GM19463 (cell line): ENCODE results near the gene ABCA7.

Experiments used
- ATAC-seq: cut with Tn5 transposase; IDR thresholded peaks from one replicate; pipeline ENCODE4 v1.9.1; 2021; ENCODE audit warnings: mild to moderate bottlenecking, moderate library complexity; ENCODE audit not compliant: unreplicated experiment

Gene ABCA7

GRCh38 chr19:1068009-1069001, 28.4 kb downstream of the ABCA7 start:
- no peak for ATAC-seq

- no peak for ATAC-seq
Observed at GRCh38 chr19:1069009-1069779, 29.3 kb downstream of the ABCA7 start.

GRCh38 chr19:1070576-1070930, 30.6 kb downstream of the ABCA7 start:
- ATAC-seq: no peak

GRCh38 chr19:1070931-1071791, 31.3 kb downstream of the ABCA7 start:
- no peak for ATAC-seq

- ATAC-seq: no peak
Observed at GRCh38 chr19:1072371-1073015, 32.6 kb downstream of the ABCA7 start.

GRCh38 chr19:1073063-1073955, 33.4 kb downstream of the ABCA7 start:
- no peak for ATAC-seq

- ATAC-seq: no peak
Observed at GRCh38 chr19:1073956-1074517, 34.1 kb downstream of the ABCA7 start.

GRCh38 chr19:1074544-1075283, 34.8 kb downstream of the ABCA7 start:
- ATAC-seq: no peak

- ATAC-seq: no peak
Observed at GRCh38 chr19:1076046-1076386, 36.1 kb downstream of the ABCA7 start.

GRCh38 chr19:1076951-1077350, 37.0 kb downstream of the ABCA7 start:
- peak; percentile 73 for ATAC-seq

- no peak for ATAC-seq
Observed at GRCh38 chr19:1079566-1080111, 39.7 kb downstream of the ABCA7 start.

GRCh38 chr19:1080360-1081161, 40.7 kb downstream of the ABCA7 start:
- no peak for ATAC-seq

GRCh38 chr19:1081301-1082164, 41.6 kb downstream of the ABCA7 start:
- ATAC-seq: no peak

- ATAC-seq: no peak
Observed at GRCh38 chr19:1082165-1082927, 42.4 kb downstream of the ABCA7 start.

- no peak for ATAC-seq
Observed at GRCh38 chr19:1082928-1083816, 43.3 kb downstream of the ABCA7 start.
